Umbilical cord (tissue), 2 donors: Measurements from ENCODE around the gene RAB35. TPM values are rescaled to one million over a fixed set of nuclear protein-coding genes. Genes with fewer than 3 reads are reported as not detected.

ENCODE experiments used
- DNase-seq: peaks from one replicate; pipeline ENCODE4 v3.0.0-alpha.2; 2015; ENCODE audit warnings: low spot score
- total RNA-seq: library from RNA; depleted of rRNA; stranded (reverse); fragments of >200 nt; gene quantifications from one replicate; pipeline ENCODE4 v1.2.3, GENCODE V29; 2014; ENCODE audit warnings: low replicate concordance; ENCODE audit not compliant: insufficient read depth

The RAB35 gene
- total RNA-seq, result 33.5 TPM

DNA sequence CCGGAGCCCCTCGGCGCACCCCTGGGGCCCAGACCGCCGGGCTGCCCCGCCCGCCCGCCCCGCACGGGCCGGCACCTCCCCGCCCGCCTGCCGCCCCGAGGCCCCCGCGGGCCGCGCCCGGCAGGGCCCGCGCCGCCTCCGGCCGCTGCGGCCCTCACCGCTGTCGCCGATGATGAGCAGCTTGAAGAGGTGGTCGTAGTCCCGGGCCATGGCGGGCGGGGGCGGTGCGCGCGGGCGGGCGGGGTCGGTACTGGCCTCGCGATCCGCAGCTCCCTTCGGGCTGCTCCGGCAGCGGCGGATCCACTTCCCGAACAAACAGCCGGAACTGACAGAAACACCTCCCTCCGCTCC is at the start of gene RAB35:
Gene RAB35 (minus strand): TSS at position 313 of the 351 bp plus-strand sequence. CDS start 103 bp downstream, at position 210.
- no peak for DNase-seq

DNA sequence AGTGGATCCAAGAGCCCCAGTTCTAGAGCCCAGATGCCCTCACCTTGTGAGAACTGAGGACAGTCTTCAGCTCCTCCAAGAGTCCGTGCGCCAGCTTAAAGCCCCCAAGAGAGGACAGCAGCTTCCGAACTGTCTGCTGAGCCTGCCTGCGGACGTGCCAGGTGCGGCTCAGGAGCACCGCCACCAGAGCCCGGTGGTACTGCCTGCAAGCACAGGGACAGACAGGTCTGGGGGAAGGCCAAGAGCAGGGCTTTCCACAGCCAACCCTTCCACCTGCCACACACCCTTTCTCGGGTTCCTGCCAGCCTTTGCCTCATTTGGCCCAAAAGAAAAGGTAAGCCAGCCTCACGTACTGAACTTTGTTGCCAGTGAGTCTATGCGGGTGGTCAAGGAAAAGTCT is 47.7 kb upstream of the RAB35 start:
- DNase-seq, result no peak

DNA sequence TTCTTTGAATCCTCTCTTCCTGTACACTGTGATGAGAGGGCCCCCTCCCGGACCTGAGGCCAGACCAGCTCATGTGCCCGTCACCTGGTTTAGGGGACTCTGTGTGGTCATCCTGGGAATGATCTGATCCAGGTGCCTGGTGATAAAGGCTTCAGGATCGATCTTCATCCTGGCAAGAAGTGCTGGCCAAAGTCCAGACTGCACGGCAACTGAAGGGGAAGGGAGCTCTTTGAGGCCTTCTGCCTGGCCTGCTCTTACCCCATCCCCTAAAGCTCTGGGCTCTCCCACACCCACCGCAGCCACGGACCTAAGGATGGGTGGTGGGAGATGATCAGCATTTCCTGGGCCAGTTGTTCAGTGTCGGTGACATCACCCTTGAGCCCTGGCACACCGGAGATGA is 46.2 kb upstream of the RAB35 start:
- DNase-seq, result no peak

GRCh38 chr12:120161852-120162251 is 45.3 kb upstream of the RAB35 start:
- DNase-seq, result no peak

- no peak for DNase-seq
Measured at GRCh38 chr12:120159509-120160237, 43.1 kb upstream of the RAB35 start.

DNA sequence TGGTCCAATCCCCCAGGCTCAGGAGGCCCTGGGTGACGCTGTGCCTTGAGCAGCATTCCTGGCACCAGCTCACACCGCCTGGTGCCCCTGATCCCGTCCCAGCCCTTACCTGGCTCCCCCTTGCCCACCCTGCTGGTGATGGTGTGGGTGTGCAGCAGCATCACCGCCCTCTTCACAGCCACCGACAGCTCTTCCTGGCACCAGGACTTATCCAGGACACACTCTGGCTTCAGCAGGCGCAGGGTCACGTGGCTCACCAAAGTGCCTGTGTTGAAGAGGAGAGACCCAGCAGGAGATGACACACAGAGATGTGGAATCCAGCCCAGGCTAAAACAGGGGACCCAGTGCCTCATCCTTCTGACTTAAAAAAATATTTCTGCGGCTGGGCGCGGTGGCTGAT is 41.8 kb upstream of the RAB35 start:
- no peak for DNase-seq

DNA sequence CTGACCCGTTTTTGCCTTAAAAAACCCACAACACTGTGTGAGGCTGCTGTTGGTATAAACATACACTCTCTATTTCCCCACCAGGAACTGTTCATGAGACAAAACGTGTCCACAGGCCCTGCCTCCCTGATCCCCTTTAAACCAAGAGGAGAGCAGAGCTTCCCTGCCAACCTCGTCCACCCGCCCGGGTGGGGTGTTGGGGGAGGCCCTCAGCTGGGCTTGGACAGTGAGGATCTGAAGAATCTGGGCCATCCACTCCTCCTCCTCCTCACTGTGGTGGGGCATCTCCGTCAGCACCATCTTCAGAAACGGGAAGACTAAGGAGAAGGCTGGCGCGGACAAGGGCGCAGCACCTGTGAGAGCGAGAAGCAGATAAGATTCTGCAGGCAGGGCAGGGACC is 41.1 kb upstream of the RAB35 start:
- no peak for DNase-seq

DNA sequence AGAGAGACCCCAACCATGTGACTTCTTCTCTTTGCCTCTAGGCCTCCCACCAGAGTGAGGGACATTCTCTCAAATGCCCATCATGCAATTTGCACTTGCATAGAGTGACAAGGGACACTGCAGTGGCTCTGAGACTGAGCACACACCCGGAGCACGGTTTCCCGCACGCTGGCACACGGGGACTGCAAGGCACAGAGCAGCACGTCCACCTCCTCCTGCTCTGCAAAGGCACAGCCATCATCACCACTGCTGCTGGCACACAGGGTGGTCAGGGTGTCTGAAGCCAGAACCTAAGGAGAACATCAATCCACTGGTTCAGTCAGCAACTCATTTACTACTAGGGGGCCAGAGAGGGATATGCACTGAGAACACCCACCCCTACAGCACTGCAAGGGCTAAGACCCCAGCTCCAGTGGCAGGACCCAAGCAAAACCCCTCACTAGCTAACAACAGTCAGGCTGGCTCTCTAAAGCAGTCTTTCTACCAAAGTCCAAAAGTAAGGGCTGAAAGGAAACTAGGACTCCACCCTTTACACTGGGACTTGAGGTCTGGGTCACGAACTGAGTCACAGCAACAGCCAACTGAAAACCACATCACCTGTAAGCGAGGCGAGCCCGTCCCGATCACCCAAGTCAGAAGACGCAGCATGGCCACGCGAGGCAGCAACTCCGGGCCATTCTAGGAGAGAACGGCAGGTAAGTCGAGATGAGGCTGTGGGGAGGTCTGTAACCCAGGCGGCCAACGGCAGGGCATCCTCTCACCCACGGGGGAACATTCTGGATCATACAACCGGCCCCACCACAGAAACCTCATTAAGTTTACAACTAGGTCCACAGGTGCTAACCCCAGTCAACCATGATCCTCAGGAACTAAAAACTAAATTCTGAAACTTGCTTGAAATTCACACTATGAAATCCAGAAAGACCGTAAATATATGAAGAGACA is 40.0 kb upstream of the RAB35 start:
- DNase-seq, result no peak

DNA sequence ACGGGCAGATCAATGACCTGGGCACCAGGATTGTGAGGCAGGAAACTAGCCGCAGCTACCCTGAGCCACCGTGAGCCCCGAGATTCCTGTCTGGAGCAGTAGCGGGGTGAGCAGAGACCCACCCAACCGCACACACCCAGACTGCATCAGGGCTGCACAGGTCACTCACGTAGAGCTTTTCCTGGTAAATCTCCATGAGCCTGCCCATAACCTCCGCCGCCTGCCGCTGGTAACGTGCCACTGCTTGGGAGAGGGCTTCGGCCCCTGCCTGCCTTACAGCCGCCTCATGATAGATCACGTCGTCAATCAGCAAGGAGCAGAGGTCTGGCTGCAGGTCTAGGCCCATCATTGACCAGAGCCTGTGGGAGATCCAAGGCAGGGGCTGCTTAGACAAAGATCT is 38.5 kb upstream of the RAB35 start:
- DNase-seq, result no peak

DNA sequence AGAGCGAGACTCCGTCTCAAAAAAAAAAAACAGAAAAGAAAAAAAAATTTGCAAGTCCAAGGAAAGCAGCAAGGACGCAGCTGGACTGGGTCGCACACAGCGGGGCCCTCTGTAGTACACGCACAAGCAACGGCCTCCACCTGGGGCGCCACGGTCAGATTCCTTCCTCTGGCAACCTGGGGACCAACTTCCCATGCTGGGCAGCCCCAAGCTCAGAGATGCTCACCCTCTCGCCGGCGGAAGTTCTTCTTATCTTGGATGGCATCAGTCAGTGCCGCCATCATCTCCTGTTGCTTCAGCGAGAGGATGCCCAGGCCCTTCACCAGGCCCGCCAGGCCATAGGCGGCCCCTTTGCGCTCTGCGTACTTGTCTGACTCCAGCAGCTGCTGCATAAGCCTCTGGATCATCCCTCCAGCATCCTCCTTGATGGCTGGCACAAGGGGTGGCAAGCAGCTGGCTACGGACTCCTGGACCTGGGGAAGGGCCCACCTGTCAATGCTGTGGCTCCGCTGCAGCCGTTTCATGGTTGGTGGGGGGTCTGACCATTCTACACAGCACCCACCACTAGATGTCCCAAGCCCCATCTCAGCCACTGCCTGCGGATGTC is 34.5 kb upstream of the RAB35 start:
- DNase-seq, result no peak

DNA sequence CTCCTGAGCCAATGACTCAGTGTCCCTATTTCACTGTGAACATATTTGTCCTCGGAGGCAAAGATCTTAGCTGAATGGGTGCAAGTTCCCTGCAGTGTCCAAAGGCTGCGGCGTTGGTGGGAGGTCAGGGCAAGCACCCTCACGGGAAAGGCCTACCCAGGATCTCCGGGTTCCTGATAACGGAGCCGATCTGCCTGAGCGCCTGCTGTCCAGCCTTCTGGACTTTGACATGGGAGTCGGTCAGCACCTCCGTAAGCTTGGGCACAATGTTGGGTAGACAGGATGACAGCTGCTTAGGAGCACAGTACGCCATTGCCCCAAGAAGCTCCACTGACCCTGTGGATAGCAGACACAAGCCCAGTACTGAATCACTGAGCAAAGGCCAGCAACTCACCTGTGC is 31.5 kb upstream of the RAB35 start:
- DNase-seq, result no peak

GRCh38 chr12:120145164-120145563 is 28.6 kb upstream of the RAB35 start:
- no peak for DNase-seq

DNA sequence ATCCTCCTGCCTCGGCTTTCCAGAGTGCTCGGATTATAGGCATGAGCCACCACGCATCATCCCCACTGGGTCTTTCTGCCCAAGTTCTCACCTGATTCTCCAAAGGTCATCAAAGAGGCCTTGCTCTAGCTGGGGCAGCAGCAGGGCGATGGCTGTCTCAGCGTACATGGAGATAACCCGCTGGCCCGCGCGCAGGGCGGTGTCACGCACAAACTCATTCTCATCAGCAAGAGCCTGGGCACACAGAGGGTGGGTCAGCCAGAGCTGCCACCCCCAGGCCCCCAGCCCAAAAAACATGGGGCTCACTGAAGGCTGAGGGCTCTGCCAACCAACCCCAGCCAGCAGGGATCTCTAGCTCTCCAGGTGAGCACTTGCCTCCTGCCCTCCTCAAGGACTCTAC is 27.7 kb upstream of the RAB35 start:
- DNase-seq, result no peak

GRCh38 chr12:120142231-120142877 is 25.8 kb upstream of the RAB35 start:
- no peak for DNase-seq

DNA sequence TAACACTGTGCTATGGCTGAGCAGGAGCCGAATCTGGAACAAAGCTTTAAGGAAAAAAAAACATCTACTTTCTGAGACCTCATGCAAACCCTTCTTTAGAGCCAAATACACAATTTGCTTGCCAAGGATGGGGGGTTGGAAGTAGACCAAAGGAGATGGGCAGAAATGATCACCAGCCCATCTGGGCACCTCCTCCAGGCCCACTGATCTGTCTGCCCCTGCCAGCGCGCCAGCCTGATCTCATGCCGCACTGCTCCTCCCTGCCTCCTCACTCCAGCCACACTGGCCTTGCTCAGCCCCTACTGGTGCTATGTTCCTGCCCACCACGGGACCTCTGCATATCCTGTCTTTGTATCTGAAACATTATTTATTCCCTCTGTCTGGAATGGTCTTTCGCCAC is 24.8 kb upstream of the RAB35 start:
- no peak for DNase-seq

DNA sequence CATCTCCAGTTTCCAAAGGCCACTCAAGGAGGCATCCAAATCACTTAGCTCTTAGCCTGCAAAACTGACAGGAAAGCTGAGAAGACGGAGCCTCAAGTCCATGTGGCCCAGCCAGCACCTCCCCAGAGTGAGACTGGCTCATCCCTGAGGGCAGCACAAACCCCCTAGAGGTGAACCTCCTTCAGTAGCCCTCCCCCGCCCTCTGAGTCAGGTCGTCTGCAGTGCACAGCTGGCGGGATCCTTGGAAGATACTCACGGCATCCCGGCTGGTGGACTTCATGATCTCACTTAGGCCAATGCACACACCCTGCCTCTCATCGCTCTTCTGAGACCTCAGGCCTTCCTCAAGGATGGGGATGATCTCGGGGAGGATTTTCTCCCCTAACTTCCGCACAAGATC is 24.1 kb upstream of the RAB35 start:
- no peak for DNase-seq

GRCh38 chr12:120139958-120140357 is 23.4 kb upstream of the RAB35 start:
- DNase-seq, result no peak

- DNase-seq, result no peak
Measured at GRCh38 chr12:120138366-120138765, 21.8 kb upstream of the RAB35 start.

GRCh38 chr12:120137833-120138232 is 21.3 kb upstream of the RAB35 start:
- DNase-seq, result no peak

DNA sequence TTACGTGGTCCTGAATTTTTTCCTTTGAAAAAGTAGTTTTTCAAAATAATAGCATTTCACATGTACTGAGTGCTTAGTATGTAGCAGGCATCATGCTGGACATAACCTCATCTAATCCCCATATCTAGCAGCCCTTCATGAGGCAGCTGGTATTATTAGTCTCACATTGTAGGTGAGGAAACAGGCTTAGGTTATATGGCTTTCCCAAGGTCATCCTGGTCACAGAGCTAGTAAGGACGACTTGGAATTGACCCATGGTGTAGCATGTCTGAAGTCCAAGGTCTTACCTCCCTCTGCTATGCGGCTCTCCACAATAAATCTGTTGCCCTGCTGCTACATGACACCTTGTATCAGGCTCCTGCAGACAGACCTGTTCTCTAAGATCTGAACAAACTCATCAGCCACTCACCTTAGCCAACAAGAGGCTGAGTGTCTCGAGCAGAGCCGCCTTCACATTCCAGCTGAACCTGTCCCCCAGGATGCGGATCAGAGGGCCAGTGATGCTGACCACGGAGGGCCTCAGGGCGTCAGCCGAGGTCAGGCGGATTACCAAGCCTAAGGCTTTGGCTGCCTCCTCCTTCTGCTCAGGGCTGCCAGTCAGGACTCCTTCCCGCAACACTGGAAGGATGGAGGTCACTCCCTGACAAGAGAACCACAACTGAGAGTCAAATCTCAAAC is 19.7 kb upstream of the RAB35 start:
- DNase-seq, result no peak

GRCh38 chr12:120134307-120134980 is 17.9 kb upstream of the RAB35 start:
- DNase-seq, result no peak
